Liver (tissue), 2 donors: ENCODE results near the gene SYMPK.

Experiments used
- CTCF ChIP-seq: fragments of 150-350 bp; IDR thresholded peaks from 2 replicates; pipeline ENCODE4 v1.5.1; 2017; ENCODE audit warnings: improper control_type of control experiment, low read depth, low read length; ENCODE audit not compliant: missing input control
- MAX ChIP-seq: IDR thresholded peaks from 2 replicates; pipeline ENCODE4 v1.6.1; 2016; ENCODE audit warnings: antibody characterized with exemption
- donor health status: healthy.

GRCh38 chr19:45814166-45814780, 48.7 kb downstream of the SYMPK start:
- TF ChIP-seq CTCF (no peak), MAX (no peak)
